Measurements from ENCODE around the gene RASA3. TPM values are rescaled to one million over a fixed set of nuclear protein-coding genes. Genes with fewer than 3 reads are reported as not detected.

RASA3 gene
- polyA plus RNA-seq, 1 donor from 2014 or later: 8.5 TPM

DNA sequence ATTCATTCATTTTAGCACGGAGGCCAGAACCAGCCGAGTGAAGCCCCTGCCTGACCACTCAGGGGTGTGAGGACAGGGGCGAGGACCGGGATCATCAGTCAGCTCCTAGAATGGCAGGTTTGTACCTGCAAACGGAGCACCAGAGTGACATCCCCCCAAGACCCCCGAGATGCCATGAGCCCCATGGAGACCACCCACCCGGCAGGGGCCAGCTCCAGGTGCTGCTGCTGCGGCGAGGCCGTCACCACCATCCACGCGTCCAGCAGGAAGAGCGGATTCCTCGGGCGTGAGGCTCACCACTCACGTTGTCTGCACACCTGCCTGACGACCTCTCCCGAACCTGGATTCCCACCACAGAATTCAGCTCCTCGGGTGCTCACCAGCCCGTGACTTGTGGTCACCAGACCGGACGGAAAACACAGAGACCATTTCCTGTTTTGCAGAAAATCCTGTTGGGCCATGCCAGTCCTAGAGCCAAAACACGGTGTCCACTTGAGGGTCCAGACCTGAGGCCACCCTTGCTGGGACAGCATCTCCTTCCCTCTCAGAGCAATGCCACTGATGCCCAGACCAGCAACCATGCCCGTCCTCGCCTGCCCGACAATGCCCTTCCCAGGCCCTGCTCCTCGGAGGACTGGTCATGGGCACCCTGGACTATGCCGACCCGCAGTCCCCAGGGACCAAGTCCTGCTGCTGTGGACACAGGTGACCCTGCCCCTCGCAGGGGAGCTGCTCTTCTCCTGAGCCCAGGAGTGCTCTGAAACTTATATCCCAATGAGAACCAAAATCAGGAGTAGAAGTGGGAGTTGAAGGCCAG, 74.2 kb downstream of the RASA3 start:
- TF ChIP-seq EP300 (conservative IDR thresholded peaks at IDR 0.05; ENCODE audit: poor library complexity, severe bottlenecking) (no peak), MXI1 (conservative IDR thresholded peaks at IDR 0.05; ENCODE audit: poor library complexity, severe bottlenecking) (no peak)
- no peak overlapping the region for H3K4me2 ChIP-seq (ENCODE audit: low read length)
- no peaks in the 10 kb centered on the region for H3K27me3 ChIP-seq (ENCODE audit: insufficient read depth, low read depth, low read length)
- H3K9me2 ChIP-seq (ENCODE audit: insufficient read depth, low read length): no peaks in the 10 kb centered on the region
- no peaks in the 10 kb centered on the region for H3K9me3 ChIP-seq (ENCODE audit: low read length)
- H3K27ac ChIP-seq (ENCODE audit: low read length): no peak overlapping the region
- H3K79me2 ChIP-seq (replicated peaks; ENCODE audit: insufficient read depth, low read length): no peaks in the 10 kb centered on the region
- no peaks in the 10 kb centered on the region for H3K36me3 ChIP-seq (ENCODE audit: insufficient read depth, low read length)
- H3K9ac ChIP-seq (ENCODE audit: low read length): no peak overlapping the region
- H3F3A ChIP-seq (ENCODE audit: insufficient read depth, low read length, poor library complexity, severe bottlenecking): no peaks in the 10 kb centered on the region
- H4K20me1 ChIP-seq (ENCODE audit: insufficient read depth): no peaks in the 10 kb centered on the region
- no peak overlapping the region for H3K4me3 ChIP-seq (ENCODE audit: low read length)
- no peak overlapping the region for H2AFZ ChIP-seq (ENCODE audit: low read depth, low read length)

DNA sequence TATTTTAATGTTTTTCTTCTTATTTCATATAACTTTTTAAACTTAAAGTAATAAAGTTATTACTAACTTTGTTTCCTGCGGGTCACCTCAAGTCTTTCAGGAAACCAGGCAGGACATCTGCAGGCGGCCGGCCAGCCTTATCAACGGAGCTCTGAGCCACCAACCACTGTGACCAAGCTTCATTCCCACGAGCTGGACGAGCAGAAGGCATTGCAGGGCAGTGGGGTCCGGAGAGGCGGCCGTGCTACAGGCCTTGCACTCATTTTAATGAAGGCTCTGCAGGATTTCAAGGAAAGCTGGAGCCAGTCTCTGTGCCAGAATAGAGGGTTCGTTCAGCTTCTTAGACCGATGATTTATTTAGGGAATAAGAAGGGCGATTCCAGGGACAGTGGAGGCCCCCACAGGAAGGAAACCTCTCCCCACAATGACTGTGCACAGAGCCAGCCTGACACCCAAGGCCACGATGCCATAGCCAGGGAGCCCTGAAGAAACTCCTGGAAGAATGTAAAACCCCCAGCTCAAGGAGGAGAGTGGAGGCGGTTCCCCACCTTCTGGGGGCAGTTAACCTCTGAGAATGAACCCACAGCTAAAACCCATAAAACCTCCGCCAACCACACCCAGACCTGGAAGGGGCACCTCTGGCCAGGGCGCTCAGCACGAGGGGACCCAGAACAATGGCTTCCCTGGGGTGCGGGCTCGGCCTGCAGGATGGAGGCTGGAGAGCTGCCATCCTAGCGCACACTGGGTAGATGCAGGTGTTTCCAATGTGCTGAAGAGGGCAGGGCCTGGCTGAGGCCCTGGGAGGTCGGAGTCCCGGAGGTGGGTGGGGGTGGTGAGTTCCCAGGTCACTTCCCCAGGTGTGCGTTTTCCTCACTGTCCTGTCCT, 75.0 kb downstream of the RASA3 start:
- Histone ChIP-seq H3K4me2 (ENCODE audit: low read length) (no peak overlapping the region), H3K9ac (ENCODE audit: low read length) (no peak overlapping the region), H3K27ac (ENCODE audit: low read length) (no peak overlapping the region), H3K4me3 (ENCODE audit: low read length) (no peak overlapping the region), H4K20me1 (ENCODE audit: insufficient read depth) (no peaks in the 10 kb centered on the region), H3K9me3 (ENCODE audit: low read length) (no peaks in the 10 kb centered on the region), H3K79me2 (replicated peaks; ENCODE audit: insufficient read depth, low read length) (no peaks in the 10 kb centered on the region), H3F3A (ENCODE audit: insufficient read depth, low read length, poor library complexity, severe bottlenecking) (no peaks in the 10 kb centered on the region), H2AFZ (ENCODE audit: low read depth, low read length) (no peak overlapping the region), H3K27me3 (ENCODE audit: insufficient read depth, low read depth, low read length) (no peaks in the 10 kb centered on the region), H3K9me2 (ENCODE audit: insufficient read depth, low read length) (no peaks in the 10 kb centered on the region), H3K36me3 (ENCODE audit: insufficient read depth, low read length) (no peaks in the 10 kb centered on the region)
- TF ChIP-seq EZH2 (IDR thresholded peaks at IDR 0.05; ENCODE audit: borderline replicate concordance, insufficient read depth, low read length, poor library complexity, severe bottlenecking) (no peak), MXI1 (conservative IDR thresholded peaks at IDR 0.05; ENCODE audit: poor library complexity, severe bottlenecking) (no peak), POLR2AphosphoS5 (IDR thresholded peaks at IDR 0.05) (no peak), EP300 (conservative IDR thresholded peaks at IDR 0.05; ENCODE audit: poor library complexity, severe bottlenecking) (no peak), TAF1 (IDR thresholded peaks at IDR 0.05; ENCODE audit: low read depth) (no peak), SMC3 (conservative IDR thresholded peaks at IDR 0.05; ENCODE audit: poor library complexity) (no peak), RAD21 (conservative IDR thresholded peaks at IDR 0.05) (no peak)
- TF ChIP-seq, protein P1, sequence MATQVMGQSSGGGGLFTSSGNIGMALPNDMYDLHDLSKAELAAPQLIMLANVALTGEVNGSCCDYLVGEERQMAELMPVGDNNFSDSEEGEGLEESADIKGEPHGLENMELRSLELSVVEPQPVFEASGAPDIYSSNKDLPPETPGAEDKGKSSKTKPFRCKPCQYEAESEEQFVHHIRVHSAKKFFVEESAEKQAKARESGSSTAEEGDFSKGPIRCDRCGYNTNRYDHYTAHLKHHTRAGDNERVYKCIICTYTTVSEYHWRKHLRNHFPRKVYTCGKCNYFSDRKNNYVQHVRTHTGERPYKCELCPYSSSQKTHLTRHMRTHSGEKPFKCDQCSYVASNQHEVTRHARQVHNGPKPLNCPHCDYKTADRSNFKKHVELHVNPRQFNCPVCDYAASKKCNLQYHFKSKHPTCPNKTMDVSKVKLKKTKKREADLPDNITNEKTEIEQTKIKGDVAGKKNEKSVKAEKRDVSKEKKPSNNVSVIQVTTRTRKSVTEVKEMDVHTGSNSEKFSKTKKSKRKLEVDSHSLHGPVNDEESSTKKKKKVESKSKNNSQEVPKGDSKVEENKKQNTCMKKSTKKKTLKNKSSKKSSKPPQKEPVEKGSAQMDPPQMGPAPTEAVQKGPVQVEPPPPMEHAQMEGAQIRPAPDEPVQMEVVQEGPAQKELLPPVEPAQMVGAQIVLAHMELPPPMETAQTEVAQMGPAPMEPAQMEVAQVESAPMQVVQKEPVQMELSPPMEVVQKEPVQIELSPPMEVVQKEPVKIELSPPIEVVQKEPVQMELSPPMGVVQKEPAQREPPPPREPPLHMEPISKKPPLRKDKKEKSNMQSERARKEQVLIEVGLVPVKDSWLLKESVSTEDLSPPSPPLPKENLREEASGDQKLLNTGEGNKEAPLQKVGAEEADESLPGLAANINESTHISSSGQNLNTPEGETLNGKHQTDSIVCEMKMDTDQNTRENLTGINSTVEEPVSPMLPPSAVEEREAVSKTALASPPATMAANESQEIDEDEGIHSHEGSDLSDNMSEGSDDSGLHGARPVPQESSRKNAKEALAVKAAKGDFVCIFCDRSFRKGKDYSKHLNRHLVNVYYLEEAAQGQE (IDR thresholded peaks at IDR 0.05; ENCODE audit: borderline replicate concordance): no peak
- TF ChIP-seq, protein P2, sequence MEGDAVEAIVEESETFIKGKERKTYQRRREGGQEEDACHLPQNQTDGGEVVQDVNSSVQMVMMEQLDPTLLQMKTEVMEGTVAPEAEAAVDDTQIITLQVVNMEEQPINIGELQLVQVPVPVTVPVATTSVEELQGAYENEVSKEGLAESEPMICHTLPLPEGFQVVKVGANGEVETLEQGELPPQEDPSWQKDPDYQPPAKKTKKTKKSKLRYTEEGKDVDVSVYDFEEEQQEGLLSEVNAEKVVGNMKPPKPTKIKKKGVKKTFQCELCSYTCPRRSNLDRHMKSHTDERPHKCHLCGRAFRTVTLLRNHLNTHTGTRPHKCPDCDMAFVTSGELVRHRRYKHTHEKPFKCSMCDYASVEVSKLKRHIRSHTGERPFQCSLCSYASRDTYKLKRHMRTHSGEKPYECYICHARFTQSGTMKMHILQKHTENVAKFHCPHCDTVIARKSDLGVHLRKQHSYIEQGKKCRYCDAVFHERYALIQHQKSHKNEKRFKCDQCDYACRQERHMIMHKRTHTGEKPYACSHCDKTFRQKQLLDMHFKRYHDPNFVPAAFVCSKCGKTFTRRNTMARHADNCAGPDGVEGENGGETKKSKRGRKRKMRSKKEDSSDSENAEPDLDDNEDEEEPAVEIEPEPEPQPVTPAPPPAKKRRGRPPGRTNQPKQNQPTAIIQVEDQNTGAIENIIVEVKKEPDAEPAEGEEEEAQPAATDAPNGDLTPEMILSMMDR (IDR thresholded peaks at IDR 0.05; ENCODE audit: poor library complexity, severe bottlenecking): no peak
